Suprapubic skin (tissue), 4 donors: Measurements from ENCODE around the gene SEZ6L. TPM values are rescaled to one million over a fixed set of nuclear protein-coding genes. Genes with fewer than 3 reads are reported as not detected.

ENCODE experiments used
- DNase-seq, 2 donors: peaks; one replicate each; pipeline ENCODE4 v3.0.0-alpha.2; 2019; ENCODE audit warnings: low spot score in 2 of 2
- H3K27ac ChIP-seq: fragments of 200-600 bp; sonication (generic); one replicate; pipeline ENCODE4 v1.5.1; 2019
- H3K27me3 ChIP-seq: fragments of 200-600 bp; sonication (generic); one replicate; pipeline ENCODE4 v1.5.1; 2019
- H3K36me3 ChIP-seq: fragments of 200-600 bp; sonication (generic); one replicate; pipeline ENCODE4 v1.5.1; 2019
- H3K4me1 ChIP-seq: fragments of 200-600 bp; sonication (generic); one replicate; pipeline ENCODE4 v1.5.1; 2019
- H3K4me3 ChIP-seq: fragments of 200-600 bp; sonication (generic); one replicate; pipeline ENCODE4 v1.5.1; 2019; ENCODE audit warnings: mild to moderate bottlenecking
- H3K9me3 ChIP-seq: fragments of 200-600 bp; sonication (generic); one replicate; pipeline ENCODE4 v1.5.1; 2019
- CTCF ChIP-seq, 2 donors: fragments of 200-600 bp in 1 of 2; fragments of 450-650 bp in 1 of 2; sonication (generic) in 1 of 2; IDR thresholded peaks; one replicate each; pipeline ENCODE4 v1.5.1; 2016 to 2019; ENCODE audit warnings: antibody characterized with exemption in 2 of 2, mild to moderate bottlenecking in 1 of 2, moderate library complexity in 1 of 2
- EP300 ChIP-seq: sonication (generic); formaldehyde crosslinking; IDR thresholded peaks from one replicate; pipeline ENCODE4 v1.6.1; 2017; ENCODE audit warnings: antibody characterized with exemption
- POLR2A ChIP-seq, 2 donors: fragments of 450-650 bp; IDR thresholded peaks; one replicate each; pipeline ENCODE4 v1.6.1; 2017; ENCODE audit warnings: antibody characterized with exemption in 2 of 2, mild to moderate bottlenecking in 2 of 2, moderate library complexity in 2 of 2
- POLR2AphosphoS5 ChIP-seq, 3 donors: sonication (generic); formaldehyde crosslinking; IDR thresholded peaks; one replicate each; pipeline ENCODE4 v1.6.1; 2017; ENCODE audit warnings: antibody characterized with exemption in 3 of 3
- WGBS: methylation state at CpG from one replicate; pipeline ENCODE4 v1.1.5; 2018; 5-methylcytosine and 5-hydroxymethylcytosine counted together
- total RNA-seq, 4 donors: library from RNA; depleted of rRNA; stranded (reverse); fragments of >200 nt; gene quantifications; one replicate each; pipeline ENCODE4 v1.1.0, GENCODE V29; 2016

SEZ6L gene
- total RNA-seq, 4 donors from 2014 or later = 0.24 to 2.2 (median 0.89) TPM

DNA sequence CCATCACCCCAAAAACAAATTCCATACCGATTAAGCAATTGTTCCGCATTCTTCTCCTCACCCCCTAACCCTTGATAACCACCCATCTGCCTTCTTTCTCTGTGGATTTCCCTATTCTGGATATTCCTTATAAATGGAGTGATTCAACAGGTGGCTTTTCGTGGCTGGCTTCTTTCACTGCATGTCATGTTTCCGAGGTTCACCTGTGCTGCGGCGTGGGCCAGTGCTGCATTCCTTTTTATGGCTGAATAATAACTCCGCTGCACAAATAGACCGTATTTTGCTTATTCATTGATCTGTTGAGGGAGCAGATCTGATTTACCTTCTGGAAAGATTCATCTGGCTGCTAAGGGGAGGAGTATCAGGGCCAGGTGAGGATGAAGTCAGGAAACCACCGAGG is 165.0 kb downstream of the SEZ6L start:
- TF ChIP-seq POLR2AphosphoS5 (IDR thresholded peaks at IDR 0.05) = no peak
- TF ChIP-seq CTCF (IDR thresholded peaks at IDR 0.05) = no peak
- no peak for TF ChIP-seq EP300
- no peak for TF ChIP-seq POLR2A (IDR thresholded peaks at IDR 0.05)
- DNase-seq = no peak
- Histone ChIP-seq H3K27ac (no peak overlapping the region), H3K4me1 (no peaks in the 10 kb centered on the region), H3K9me3 (no peaks in the 10 kb centered on the region), H3K27me3 (peaks cover 27% of the 10 kb centered on the region), H3K36me3 (no peaks in the 10 kb centered on the region), H3K4me3 (no peak overlapping the region)
- 70% methylated on average over 9 of the region's 9 CpGs for WGBS

DNA sequence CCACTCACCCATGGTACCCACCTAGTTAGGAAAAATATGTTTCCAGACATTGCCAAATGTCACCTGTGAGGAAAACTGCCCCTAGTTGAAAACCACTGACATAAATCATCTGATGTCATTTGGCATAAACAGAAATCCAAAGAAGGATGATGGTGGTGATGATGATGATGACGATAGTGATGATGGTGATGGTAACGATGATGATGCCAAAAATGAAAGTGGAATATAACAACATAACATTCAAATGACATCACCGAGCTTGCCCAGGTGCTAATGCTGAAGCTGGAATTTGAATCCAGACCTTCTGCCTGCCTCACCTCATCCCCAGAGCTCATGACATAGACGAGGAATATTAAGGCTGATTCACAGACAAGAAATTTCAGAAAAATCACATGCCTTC is 167.5 kb downstream of the SEZ6L start:
- TF ChIP-seq POLR2A (IDR thresholded peaks at IDR 0.05) (no peak), POLR2AphosphoS5 (IDR thresholded peaks at IDR 0.05) (no peak), EP300 (no peak), CTCF (IDR thresholded peaks at IDR 0.05) (no peak)
- 80% methylated on average over 4 of the region's 4 CpGs for WGBS
- no peaks in the 10 kb centered on the region for H3K9me3 ChIP-seq
- no peaks in the 10 kb centered on the region for H3K4me1 ChIP-seq
- DNase-seq = no peak
- peaks cover 47% of the 10 kb centered on the region for H3K27me3 ChIP-seq
- no peak overlapping the region for H3K27ac ChIP-seq
- H3K4me3 ChIP-seq = no peak overlapping the region
- H3K36me3 ChIP-seq = no peaks in the 10 kb centered on the region

DNA sequence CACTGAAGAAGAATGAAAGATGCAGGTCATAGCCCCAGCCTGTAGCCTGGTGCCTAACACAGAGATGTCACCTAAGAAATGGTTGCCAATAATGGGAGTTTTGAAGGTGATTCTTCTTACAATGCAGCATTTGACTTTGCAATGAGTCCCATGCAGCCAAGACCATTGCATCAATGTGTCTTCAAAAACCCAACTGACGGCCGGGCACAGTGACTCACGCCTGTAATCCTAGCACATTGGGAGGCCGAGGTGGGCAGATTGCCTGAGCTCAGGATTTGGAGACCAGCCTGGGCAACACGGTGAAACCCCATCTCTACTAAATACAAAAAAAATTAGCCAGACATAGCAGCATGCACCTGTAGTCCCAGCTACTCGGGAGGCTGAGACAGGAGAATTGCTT is 170.5 kb downstream of the SEZ6L start:
- Histone ChIP-seq H3K27me3 (peaks cover 33% of the 10 kb centered on the region), H3K36me3 (no peaks in the 10 kb centered on the region), H3K4me3 (no peak overlapping the region), H3K9me3 (no peaks in the 10 kb centered on the region), H3K27ac (no peak overlapping the region), H3K4me1 (no peaks in the 10 kb centered on the region)
- no peak for DNase-seq
- TF ChIP-seq EP300 (no peak), CTCF (IDR thresholded peaks at IDR 0.05) (no peak), POLR2A (IDR thresholded peaks at IDR 0.05) (no peak)
- 79% methylated on average over 6 of the region's 6 CpGs for WGBS

GRCh38 chr22:26342745-26343410 is 173.6 kb downstream of the SEZ6L start:
- no peak for DNase-seq
- no peak overlapping the region for H3K4me3 ChIP-seq
- H3K4me1 ChIP-seq = no peaks in the 10 kb centered on the region
- no peaks in the 10 kb centered on the region for H3K9me3 ChIP-seq
- peaks cover 32% of the 10 kb centered on the region for H3K27me3 ChIP-seq
- no peaks in the 10 kb centered on the region for H3K36me3 ChIP-seq
- no peak overlapping the region for H3K27ac ChIP-seq
- TF ChIP-seq POLR2AphosphoS5 (IDR thresholded peaks at IDR 0.05) = no peak
- no peak for TF ChIP-seq POLR2A (IDR thresholded peaks at IDR 0.05)
- no peak for TF ChIP-seq EP300
- no peak for TF ChIP-seq CTCF (IDR thresholded peaks at IDR 0.05)
- 36% methylated on average over 6 of the region's 6 CpGs for WGBS

GRCh38 chr22:26345496-26345895 is 176.2 kb downstream of the SEZ6L start:
- DNase-seq = no peak
- no peaks in the 10 kb centered on the region for H3K36me3 ChIP-seq
- no peak overlapping the region for H3K4me3 ChIP-seq
- H3K27ac ChIP-seq = no peak overlapping the region
- H3K27me3 ChIP-seq = peaks cover 23% of the 10 kb centered on the region
- H3K4me1 ChIP-seq = no peaks in the 10 kb centered on the region
- TF ChIP-seq POLR2A (IDR thresholded peaks at IDR 0.05) = no peak
- no peak for TF ChIP-seq CTCF (IDR thresholded peaks at IDR 0.05)
- TF ChIP-seq POLR2AphosphoS5 (IDR thresholded peaks at IDR 0.05) = no peak
- no peak for TF ChIP-seq EP300
- no peaks in the 10 kb centered on the region for H3K9me3 ChIP-seq
- 71% methylated on average over 3 of the region's 3 CpGs for WGBS
